ENCODE measurements around the gene ITPRID2. TPM values are rescaled to one million over a fixed set of nuclear protein-coding genes. Genes with fewer than 3 reads are reported as not detected.
"Not testable (repeated sequence)": the region's sequence is repeated elsewhere in the genome, so short reads cannot be mapped to it uniquely, and the experiment has no call there.

Gene ITPRID2
- total RNA-seq, 1 donor from 2014 or later, result 191 TPM

GRCh38 chr2:181916726-181917718 lies 25.5 kb downstream of the ITPRID2 start:
- peak; percentile 78 for DNase-seq

GRCh38 chr2:181918188-181918587 lies 26.7 kb downstream of the ITPRID2 start:
- no peak for DNase-seq

- DNase-seq, result no peak
Measured at GRCh38 chr2:181923121-181923520, 31.6 kb downstream of the ITPRID2 start.

DNA sequence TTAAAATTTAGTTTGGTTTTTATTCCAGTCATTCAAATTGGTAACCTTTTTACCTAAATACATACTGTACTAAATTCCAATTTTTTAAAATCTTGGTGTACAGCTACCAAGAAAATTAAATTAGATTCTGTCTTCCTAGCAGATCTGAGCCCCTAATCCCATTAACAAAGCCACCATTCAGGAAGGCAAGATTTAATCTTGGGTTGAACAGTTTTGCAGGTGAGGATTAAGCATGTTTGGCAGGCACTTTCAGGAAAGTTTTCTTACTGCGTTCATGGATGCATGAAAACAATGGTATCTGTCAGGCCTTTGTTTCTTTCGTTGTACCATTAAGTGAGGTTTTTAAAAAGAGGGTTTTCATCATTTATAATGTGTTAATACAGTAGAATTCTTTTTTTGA lies 32.8 kb downstream of the ITPRID2 start:
- DNase-seq, result peak; percentile 22

DNA sequence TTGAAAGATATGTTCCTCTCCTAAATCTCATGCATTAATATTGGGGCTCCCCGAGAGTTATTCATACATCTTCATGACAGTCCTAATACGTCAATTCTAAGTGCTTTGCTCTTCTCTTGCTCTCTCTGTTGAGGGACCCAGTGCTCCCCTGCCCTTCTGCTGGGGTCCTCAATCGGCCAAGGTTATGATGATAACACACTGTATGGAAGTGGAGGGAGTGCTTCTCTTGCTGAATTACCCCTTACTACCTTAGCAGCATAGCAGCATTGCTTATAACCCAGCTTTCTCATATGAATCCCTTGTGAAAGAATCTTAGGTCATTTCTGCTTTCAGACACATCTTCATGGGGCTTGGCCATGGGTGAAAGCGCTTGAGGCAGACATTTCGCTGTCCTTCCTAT lies 43.2 kb downstream of the ITPRID2 start:
- no peak for DNase-seq

DNA sequence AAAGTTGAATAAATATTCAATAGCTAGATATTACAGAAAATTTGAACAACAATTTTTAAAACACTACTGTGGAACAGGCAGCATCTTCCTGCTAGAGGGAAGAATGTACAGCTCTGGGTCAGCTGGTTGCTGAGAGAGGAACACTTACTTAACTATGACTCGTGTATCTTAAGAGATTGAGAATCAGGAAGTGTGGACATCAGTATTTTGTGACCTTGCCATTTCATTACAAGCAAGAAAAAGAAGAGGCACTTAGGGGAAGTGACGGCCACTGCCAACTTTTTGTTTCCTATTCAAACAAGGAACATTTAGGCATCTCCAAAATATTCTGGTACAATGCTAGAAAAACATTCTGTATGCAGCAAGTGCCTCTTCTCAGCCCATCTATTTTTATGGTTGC lies 45.9 kb downstream of the ITPRID2 start:
- peak; percentile 22 for DNase-seq

- no peak for DNase-seq
Measured at GRCh38 chr2:181943411-181944124, 52.0 kb downstream of the ITPRID2 start.

DNA sequence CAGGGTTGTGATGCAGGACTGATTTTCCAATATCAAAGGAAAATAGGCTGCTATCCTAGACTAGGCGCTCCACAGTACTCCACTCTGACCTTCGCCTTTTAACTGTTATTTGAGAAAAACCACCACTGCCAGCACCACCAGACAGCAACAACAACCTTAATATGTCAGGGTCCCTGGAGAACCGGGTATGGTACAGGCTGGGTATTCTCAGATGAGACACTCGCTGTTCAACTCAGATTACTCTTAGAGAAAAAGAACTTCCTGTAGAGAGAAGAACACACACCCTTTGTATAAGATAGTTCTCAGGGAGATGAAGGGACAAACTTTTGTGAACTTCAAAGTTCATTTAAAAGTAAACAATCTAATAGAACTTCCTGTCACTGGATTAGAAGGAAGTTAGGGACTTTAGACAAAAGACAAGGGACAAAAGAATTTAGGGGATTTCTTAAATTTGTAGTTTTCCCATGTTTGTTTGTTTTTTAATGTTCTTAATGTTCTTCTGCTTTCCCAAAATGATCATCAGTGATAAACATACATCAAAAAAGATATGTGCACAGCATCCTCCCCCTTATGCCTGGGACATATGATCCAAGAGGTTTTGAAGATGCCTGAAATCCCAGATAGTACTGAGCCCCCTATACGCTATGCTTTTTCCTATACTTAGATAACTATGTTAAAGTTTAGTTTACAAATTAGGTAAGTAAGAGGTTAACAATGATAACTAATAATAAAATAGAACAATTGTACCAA lies 52.8 kb downstream of the ITPRID2 start:
- no peak for DNase-seq

- DNase-seq, result no peak
Measured at GRCh38 chr2:181944914-181945291, 53.4 kb downstream of the ITPRID2 start.

- DNase-seq, result no peak
Measured at GRCh38 chr2:181946444-181947127, 55.1 kb downstream of the ITPRID2 start.

- no peak for DNase-seq
Measured at GRCh38 chr2:181947273-181947672, 55.7 kb downstream of the ITPRID2 start.

GRCh38 chr2:181948227-181948626 lies 56.7 kb downstream of the ITPRID2 start:
- no peak for DNase-seq

- DNase-seq, result no peak
Measured at GRCh38 chr2:181949047-181949446, 57.5 kb downstream of the ITPRID2 start.

- DNase-seq, result no peak
Measured at GRCh38 chr2:181952404-181953226, 61.1 kb downstream of the ITPRID2 start.

DNA sequence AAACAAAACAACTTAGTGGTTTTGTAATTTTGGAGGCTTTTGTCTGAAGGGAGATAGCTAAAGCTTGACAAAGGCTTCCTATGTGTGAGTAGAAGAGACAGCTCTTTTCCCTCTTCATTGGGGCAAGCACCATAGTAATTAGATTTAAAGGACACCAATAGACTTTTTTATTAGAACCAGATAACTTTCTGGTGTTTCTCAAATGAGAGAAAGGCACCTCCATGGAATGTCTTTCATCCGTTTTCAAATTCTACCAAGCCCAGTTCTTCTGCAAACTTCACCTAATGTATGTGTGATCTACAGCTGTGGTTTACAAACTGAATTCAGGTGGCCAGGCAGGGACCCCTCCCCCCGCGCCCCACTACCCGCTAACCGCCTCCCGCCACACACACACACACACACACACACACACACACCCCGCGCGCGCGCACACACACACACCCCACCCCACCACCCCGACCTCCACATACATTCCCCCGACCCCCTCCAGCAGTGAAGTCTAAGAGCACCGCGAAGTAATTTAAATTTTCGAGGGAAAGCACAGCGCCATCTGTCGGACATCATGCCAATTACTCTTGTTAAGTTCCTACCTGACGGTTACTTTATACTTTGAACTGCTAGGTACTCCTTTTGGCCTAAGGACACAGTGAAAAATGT lies 62.5 kb downstream of the ITPRID2 start:
- DNase-seq, result peak; percentile 87

GRCh38 chr2:181954538-181954883 lies 63.0 kb downstream of the ITPRID2 start:
- no peak for DNase-seq

GRCh38 chr2:181955010-181955409 lies 63.5 kb downstream of the ITPRID2 start:
- DNase-seq, result peak; percentile 84

DNA sequence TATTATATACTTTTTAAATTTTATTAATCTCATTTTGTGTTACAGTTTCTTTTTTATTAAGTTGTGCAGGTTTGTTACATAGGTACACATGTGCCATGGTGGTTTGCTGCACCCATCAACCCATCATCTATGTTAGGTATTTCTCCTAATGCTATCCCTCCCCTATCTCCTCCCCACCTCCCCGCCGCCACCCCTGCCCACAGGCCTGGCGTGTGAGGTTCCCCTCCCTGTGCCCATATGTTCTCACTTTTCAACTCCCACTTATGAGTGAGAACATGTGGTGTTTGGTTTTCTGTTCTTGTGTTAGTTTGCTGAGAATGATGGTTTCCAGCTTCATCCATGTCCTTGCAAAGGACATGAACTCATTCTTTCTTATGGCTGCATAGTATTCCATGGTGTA lies 64.3 kb downstream of the ITPRID2 start:
- not testable (repeated sequence) for DNase-seq

DNA sequence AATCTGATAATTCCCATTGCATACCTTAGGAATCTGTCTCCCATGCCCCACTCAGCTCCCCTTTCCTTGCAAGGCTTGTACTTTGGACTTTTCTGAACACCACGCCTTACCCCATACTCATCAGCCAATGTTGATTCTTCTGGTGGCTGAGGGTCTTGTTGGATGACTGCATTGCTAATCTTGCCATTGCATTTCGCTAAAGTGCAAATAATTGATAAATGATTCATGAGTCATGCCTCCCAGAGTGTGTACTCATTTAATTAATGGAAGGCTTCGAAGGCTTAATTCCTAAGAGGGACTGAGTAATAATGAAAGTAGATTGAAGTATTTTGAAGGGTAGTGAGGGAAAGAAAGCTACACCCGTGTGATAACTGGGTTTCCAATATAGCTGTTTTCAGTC lies 66.1 kb downstream of the ITPRID2 start:
- DNase-seq, result no peak

GRCh38 chr2:181958726-181959125 lies 67.2 kb downstream of the ITPRID2 start:
- DNase-seq, result no peak

DNA sequence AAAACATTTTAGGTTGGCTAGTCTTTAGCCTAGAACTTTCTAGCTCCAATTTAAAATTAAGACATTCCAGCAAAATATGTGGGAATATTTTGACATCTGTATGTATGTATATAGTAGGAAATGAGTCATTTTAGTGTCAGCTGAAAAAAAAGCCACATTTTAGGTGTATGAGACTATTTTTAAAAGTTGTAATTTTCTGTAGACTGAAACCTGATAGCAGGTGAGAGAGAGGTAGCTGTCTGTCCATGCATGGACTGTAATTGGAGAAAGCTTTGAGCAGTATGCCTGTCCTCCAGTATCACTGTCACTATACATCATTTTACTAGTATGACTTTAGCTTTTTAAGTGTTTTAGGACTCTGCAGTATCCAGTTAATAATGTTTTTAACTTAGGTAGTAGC lies 68.0 kb downstream of the ITPRID2 start:
- DNase-seq, result peak; percentile 27
